Activated CD8-positive, alpha-beta memory T cell treated with anti-CD3 and anti-CD28 coated beads, Interleukin-2, amount 10 ng/mL, durations not matched to agents 7 days and 5 days (primary cell): ENCODE measurements around the gene CD3E. TPM values are rescaled to one million over a fixed set of nuclear protein-coding genes. Genes with fewer than 3 reads are reported as not detected.

Experiments used
- ATAC-seq: fragments of 150-1000 bp; cut with Tn5 transposase; one replicate; pipeline ENCODE4 v1.10.0; 2021; ENCODE audit warnings: moderate library complexity
- CTCF ChIA-PET: fragments of 350-600 bp; sonication (Branson Sonifier 250); formaldehyde crosslinking; loops from one replicate; lab custom pipeline; 2021; ENCODE audit warnings: antibody characterized with exemption; lab: Charles Lee
- DNase-seq: peaks from one replicate; pipeline ENCODE4 v3.0.0-alpha.2; 2020
- H3K27ac Mint-ChIP-seq: one replicate; pipeline ENCODE4 v1.8.0; 2021; ENCODE audit warnings: mild to moderate bottlenecking, mixed read lengths
- H3K27me3 Mint-ChIP-seq: one replicate; pipeline ENCODE4 v1.8.0; 2021; ENCODE audit warnings: mixed read lengths
- H3K36me3 Mint-ChIP-seq: one replicate; pipeline ENCODE4 v1.8.0; 2021; ENCODE audit warnings: mild to moderate bottlenecking, mixed read lengths
- H3K4me1 Mint-ChIP-seq: one replicate; pipeline ENCODE4 v1.8.0; 2021; ENCODE audit warnings: mixed read lengths
- H3K4me3 Mint-ChIP-seq: one replicate; pipeline ENCODE4 v1.8.0; 2021; ENCODE audit warnings: mild to moderate bottlenecking, moderate library complexity, mixed read lengths
- H3K9me3 Mint-ChIP-seq: one replicate; pipeline ENCODE4 v1.8.0; 2022; ENCODE audit warnings: low read depth, mixed read lengths
- total RNA-seq, 2 experiments: library from RNA; stranded (reverse); gene quantifications; one replicate each; pipeline ENCODE4 v1.2.3, GENCODE V29; 2021

Gene CD3E
- total RNA-seq, 2 experiments from 2014 or later = 526 to 535 TPM

DNA sequence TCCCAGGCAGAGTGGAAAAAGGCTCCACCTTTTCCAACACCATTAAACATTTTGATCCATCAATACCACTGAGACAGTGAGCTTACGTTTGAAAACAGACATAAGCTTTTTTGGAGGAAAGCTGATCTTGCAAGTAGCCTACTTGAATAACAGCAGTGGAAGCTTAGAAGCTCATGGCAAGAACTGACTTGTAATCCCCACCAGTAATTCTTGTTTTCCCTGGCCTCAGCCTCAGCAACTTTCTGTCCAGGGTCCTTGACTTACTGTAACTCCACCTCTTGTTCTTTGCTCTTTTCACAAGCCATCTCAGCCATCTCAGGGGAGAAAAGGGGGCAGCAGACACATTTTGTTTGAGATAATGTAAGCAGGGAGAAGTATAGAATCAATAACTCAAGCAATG is 28.1 kb upstream of the CD3E start:
- Mint-ChIP-seq H3K4me1 (peaks cover 30% of the 10 kb centered on the region), H3K4me3 (no peak overlapping the region), H3K9me3 (no peaks in the 10 kb centered on the region), H3K27ac (no peak overlapping the region), H3K36me3 (peaks cover 1% of the 10 kb centered on the region), H3K27me3 (no peaks in the 10 kb centered on the region)
- DNase-seq (no peak), ATAC-seq (no peak)
- CTCF ChIA-PET = interaction anchor here (0.7 to 2.4 kb wide), 10 partner anchors 12 to 132 kb away, joined by 3 to 12 read pairs (median 5); partner anchors contain the start of gene MPZL2

DNA sequence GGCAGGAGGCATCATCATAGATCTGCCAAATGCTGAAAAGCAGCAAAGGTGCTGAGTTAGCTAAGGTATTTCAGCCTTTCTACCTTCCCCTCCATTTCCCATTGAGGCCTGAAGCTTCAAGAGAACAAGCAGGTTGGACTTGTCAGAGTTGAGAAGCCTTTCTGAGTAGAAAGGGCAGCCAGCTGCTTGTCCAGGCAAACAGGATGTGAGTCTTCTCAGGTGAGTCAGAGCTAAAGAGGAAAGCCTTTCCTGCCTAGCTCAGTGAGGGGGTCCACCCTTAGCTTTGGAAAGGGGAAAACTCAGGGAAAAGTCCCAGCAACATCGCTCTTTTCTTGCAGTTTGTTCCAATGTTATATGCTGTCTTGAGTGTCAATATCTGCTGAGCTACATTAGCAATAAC is 27.2 kb upstream of the CD3E start:
- peaks cover 1% of the 10 kb centered on the region for H3K36me3 Mint-ChIP-seq
- no peaks in the 10 kb centered on the region for H3K27me3 Mint-ChIP-seq
- CTCF ChIA-PET = interaction anchor here (0.7 to 2.4 kb wide), 12 partner anchors 13 to 133 kb away, joined by 3 to 11 read pairs (median 4); partner anchors contain the start of gene MPZL2
- no peaks in the 10 kb centered on the region for H3K9me3 Mint-ChIP-seq
- H3K4me3 Mint-ChIP-seq = no peak overlapping the region
- no peak overlapping the region for H3K27ac Mint-ChIP-seq
- peaks cover 36% of the 10 kb centered on the region for H3K4me1 Mint-ChIP-seq
- DNase-seq (peak; percentile 55), ATAC-seq (peak; percentile 69)

- Mint-ChIP-seq H3K4me1 (peaks cover 36% of the 10 kb centered on the region), H3K27ac (peak overlapping the region; percentile 9), H3K36me3 (peaks cover 3% of the 10 kb centered on the region), H3K9me3 (no peaks in the 10 kb centered on the region), H3K27me3 (no peaks in the 10 kb centered on the region), H3K4me3 (no peak overlapping the region)
- CTCF ChIA-PET = interaction anchor here (1.3 to 6.8 kb wide), 3 partner anchors 14 to 474 kb away, joined by 3 to 36 read pairs (median 16); no protein-coding TSS in a partner anchor
- DNase-seq (no peak), ATAC-seq (peak; percentile 25)
Observed at GRCh38 chr11:118281284-118281683, 23.2 kb upstream of the CD3E start.

DNA sequence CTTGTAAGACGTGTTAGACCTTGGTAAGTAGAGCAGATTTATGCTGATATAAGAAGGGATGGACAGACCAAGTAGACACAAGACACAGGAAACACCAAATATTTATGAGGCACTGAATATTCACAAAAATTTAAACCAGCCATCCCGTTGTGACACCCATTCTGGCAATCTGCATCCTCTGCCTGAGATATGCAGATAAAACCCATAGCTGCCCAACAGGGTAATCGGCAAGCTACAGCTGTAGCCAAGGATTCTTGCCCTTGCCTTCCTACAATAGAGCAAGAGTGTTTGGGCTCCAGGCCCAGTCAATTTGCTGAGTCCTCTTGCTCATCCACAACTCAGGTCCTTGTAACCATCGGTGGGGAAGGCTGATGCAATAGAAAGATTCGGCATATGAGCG is 21.9 kb upstream of the CD3E start:
- no peak for DNase-seq
- ATAC-seq = no peak
- Mint-ChIP-seq H3K27me3 (no peaks in the 10 kb centered on the region), H3K27ac (no peak overlapping the region), H3K4me3 (no peak overlapping the region), H3K9me3 (no peaks in the 10 kb centered on the region), H3K4me1 (peaks cover 23% of the 10 kb centered on the region), H3K36me3 (peaks cover 3% of the 10 kb centered on the region)
- CTCF ChIA-PET = interaction anchor here (0.6 to 6.8 kb wide), 6 partner anchors 9 to 98 kb away, joined by 3 to 36 read pairs (median 8); no protein-coding TSS in a partner anchor

GRCh38 chr11:118283037-118283636 is 21.4 kb upstream of the CD3E start:
- Mint-ChIP-seq H3K4me3 (no peak overlapping the region), H3K36me3 (peaks cover 3% of the 10 kb centered on the region), H3K27me3 (no peaks in the 10 kb centered on the region), H3K4me1 (peaks cover 23% of the 10 kb centered on the region), H3K27ac (no peak overlapping the region), H3K9me3 (no peaks in the 10 kb centered on the region)
- CTCF ChIA-PET = interaction anchor here (0.6 to 6.8 kb wide), 8 partner anchors 9 to 99 kb away, joined by 3 to 36 read pairs (median 3); partner anchors contain the start of gene MPZL2
- no peak for ATAC-seq
- DNase-seq = no peak

DNA sequence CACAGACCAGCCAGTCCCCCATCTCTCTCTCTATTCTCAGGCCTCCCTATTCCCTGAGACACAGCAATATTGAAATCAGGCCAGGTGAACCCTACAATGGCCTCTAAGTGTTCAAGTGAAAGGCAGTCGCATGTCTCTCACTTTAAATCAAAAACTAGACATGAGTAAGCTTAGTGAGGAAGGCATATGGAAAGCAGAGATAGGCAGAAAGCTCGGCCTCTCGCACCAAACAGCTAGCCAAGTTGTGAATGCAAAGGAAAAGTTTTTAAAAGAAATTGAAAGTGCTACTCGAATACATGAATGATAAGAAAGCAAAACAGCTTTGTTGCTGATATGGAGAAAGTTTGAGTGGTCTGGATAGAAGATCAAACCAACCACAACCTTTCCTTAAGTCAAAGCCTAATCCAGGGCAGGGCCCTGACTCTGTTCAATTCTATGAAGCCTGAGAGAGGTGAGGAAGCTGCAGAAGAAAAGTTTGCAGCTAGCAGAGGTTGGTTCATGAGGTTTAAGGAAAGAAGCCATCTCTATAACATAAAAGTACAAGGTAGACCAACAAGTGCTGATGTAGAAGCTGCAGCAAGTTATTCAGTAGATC is 20.7 kb upstream of the CD3E start:
- peaks cover 3% of the 10 kb centered on the region for H3K36me3 Mint-ChIP-seq
- peaks cover 23% of the 10 kb centered on the region for H3K4me1 Mint-ChIP-seq
- CTCF ChIA-PET = interaction anchor here (0.8 to 6.8 kb wide), 8 partner anchors 8 to 139 kb away, joined by 3 to 36 read pairs (median 3); partner anchors contain the start of genes MPZL2 and MPZL3
- H3K4me3 Mint-ChIP-seq = no peak overlapping the region
- DNase-seq (no peak), ATAC-seq (peak; percentile 23)
- no peaks in the 10 kb centered on the region for H3K27me3 Mint-ChIP-seq
- H3K27ac Mint-ChIP-seq = peak overlapping the region; percentile 30
- no peaks in the 10 kb centered on the region for H3K9me3 Mint-ChIP-seq

- H3K27me3 Mint-ChIP-seq = no peaks in the 10 kb centered on the region
- CTCF ChIA-PET = interaction anchor here (6.8 kb wide), 1 partner anchor 9 kb away, joined by 36 read pairs; no protein-coding TSS in a partner anchor
- H3K27ac Mint-ChIP-seq = no peak overlapping the region
Observed at GRCh38 chr11:118286545-118286944, 18.0 kb upstream of the CD3E start.

DNA sequence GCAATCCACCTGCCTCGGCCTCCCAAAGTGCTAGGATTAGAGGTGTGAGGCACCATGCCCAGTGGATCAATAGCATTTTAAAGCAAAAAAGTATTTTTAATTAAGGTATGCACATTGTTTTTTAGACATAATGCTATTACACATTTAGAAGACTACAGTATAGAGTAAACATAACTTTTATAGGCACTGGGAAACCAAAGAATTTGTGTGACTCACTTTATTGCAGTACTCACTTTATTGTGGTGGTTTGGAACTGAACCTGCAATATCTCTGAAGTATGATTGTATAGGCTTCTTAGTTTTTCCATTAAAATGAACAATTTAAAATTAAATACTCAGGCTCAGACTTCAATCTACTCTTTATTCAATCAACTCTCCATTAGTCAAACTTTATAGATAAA is 17.5 kb upstream of the CD3E start:
- Mint-ChIP-seq H3K4me1 (peaks cover 25% of the 10 kb centered on the region), H3K9me3 (no peaks in the 10 kb centered on the region), H3K27me3 (no peaks in the 10 kb centered on the region), H3K27ac (no peak overlapping the region), H3K4me3 (no peak overlapping the region), H3K36me3 (peaks cover 4% of the 10 kb centered on the region)
- CTCF ChIA-PET = interaction anchor here (0.9 to 6.8 kb wide), 4 partner anchors 8 to 115 kb away, joined by 3 to 36 read pairs (median 15); no protein-coding TSS in a partner anchor
- no peak for DNase-seq
- no peak for ATAC-seq

More at GRCh38 chr11:118286545-118286944, 18.0 kb upstream of the CD3E start:
- ATAC-seq = no peak
- Mint-ChIP-seq H3K36me3 (peaks cover 4% of the 10 kb centered on the region), H3K9me3 (no peaks in the 10 kb centered on the region), H3K4me1 (peaks cover 25% of the 10 kb centered on the region), H3K4me3 (no peak overlapping the region)
- DNase-seq = no peak

GRCh38 chr11:118289401-118289800 is 15.1 kb upstream of the CD3E start:
- H3K27ac Mint-ChIP-seq = no peak overlapping the region
- no peaks in the 10 kb centered on the region for H3K9me3 Mint-ChIP-seq
- peaks cover 2% of the 10 kb centered on the region for H3K36me3 Mint-ChIP-seq
- CTCF ChIA-PET = interaction anchor here (0.9 to 3.4 kb wide), 5 partner anchors 12 to 144 kb away, joined by 3 to 27 read pairs (median 4); partner anchors contain the start of gene CD3E
- H3K4me1 Mint-ChIP-seq = peaks cover 13% of the 10 kb centered on the region
- no peaks in the 10 kb centered on the region for H3K27me3 Mint-ChIP-seq
- DNase-seq = no peak
- no peak for ATAC-seq
- no peak overlapping the region for H3K4me3 Mint-ChIP-seq

DNA sequence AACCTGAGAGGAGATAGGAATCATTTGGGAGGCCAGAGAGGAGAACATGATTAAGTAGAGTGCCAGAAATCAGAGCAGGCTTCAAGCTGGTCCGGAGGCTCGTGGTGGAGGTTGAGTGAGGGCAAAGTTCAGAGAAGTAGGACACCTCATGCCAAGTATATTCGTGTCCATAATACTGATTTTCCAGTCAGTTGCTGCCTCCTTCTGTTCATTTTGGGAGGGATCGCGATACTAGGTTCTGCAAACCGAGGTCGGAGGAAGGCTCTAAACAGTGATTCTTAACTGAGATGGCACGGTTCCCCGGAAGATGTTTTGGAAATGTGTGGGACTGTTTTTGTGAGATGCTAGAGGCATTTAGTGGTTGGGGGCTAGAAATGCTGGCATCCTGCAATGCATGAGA is 13.6 kb upstream of the CD3E start:
- Mint-ChIP-seq H3K9me3 (no peaks in the 10 kb centered on the region), H3K27me3 (no peaks in the 10 kb centered on the region), H3K36me3 (peaks cover 2% of the 10 kb centered on the region), H3K27ac (no peak overlapping the region), H3K4me3 (no peak overlapping the region), H3K4me1 (peaks cover 20% of the 10 kb centered on the region)
- ATAC-seq = peak; percentile 72
- CTCF ChIA-PET = interaction anchor here (0.7 to 3.1 kb wide), 21 partner anchors 10 to 340 kb away, joined by 3 to 23 read pairs (median 4); partner anchors contain the start of gene JAML
- peak; percentile 66 for DNase-seq

DNA sequence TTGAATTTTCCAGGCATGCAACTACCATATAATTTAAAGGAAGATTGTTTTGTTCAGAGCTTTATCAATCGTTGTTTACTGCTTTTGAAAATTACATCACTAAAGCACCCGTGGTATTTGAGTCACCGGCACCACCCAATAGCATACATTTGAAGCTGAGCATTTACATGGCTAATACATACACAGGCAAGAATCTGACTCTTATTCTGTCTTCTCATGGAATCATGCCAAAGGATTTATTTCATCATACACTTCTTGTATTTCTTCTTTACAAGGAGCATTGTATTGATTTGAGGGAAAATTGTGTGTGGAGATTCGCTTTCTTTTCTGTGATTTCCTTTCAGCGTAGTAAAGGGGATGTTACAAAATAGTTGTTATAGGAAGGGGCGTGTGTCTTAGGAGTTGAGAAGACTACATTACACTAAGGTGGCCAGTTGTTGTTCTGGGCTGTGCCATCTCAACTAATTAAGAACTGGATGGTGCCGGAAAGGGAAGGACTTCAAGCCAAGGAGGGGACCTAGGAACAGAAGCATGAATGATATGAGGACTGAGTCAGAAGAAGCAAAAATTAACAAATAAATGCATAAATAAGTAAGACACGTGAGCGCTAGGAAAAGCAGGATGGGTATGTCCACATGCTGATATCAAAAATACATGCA is 12.9 kb upstream of the CD3E start:
- CTCF ChIA-PET = interaction anchor here (0.7 to 3.1 kb wide), 21 partner anchors 8 to 341 kb away, joined by 3 to 23 read pairs (median 4); partner anchors contain the start of gene JAML
- no peaks in the 10 kb centered on the region for H3K27me3 Mint-ChIP-seq
- ATAC-seq (no peak), DNase-seq (no peak)
- no peak overlapping the region for H3K4me3 Mint-ChIP-seq
- H3K36me3 Mint-ChIP-seq = peaks cover 2% of the 10 kb centered on the region
- H3K9me3 Mint-ChIP-seq = no peaks in the 10 kb centered on the region
- H3K4me1 Mint-ChIP-seq = peaks cover 23% of the 10 kb centered on the region
- H3K27ac Mint-ChIP-seq = no peak overlapping the region

DNA sequence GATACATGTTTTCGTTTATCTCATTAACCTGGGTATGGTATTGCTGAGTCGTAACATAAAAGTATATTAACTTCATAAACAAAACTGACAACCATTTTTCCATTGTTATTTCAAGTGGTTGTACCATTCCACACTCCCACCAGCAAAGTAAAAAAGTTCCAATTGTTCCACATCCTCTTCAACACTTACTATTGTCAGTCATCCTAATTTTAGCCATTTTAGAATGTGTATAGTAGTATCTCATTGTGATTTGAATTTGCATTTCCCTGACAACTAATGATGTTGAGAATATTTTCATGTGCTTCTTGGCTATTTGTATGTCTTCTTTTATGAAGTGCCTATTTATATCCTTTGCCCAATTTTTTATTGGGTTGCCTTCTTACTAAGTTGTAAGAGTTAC is 10.5 kb upstream of the CD3E start:
- DNase-seq = no peak
- Mint-ChIP-seq H3K4me3 (no peak overlapping the region), H3K27ac (no peak overlapping the region), H3K27me3 (no peaks in the 10 kb centered on the region), H3K4me1 (peaks cover 23% of the 10 kb centered on the region), H3K9me3 (no peaks in the 10 kb centered on the region), H3K36me3 (peaks cover 2% of the 10 kb centered on the region)
- CTCF ChIA-PET = interaction anchor here (2.1 to 3.2 kb wide), 5 partner anchors 10 to 95 kb away, joined by 8 to 36 read pairs (median 32); partner anchors contain the start of gene CD3E
- ATAC-seq = no peak

DNA sequence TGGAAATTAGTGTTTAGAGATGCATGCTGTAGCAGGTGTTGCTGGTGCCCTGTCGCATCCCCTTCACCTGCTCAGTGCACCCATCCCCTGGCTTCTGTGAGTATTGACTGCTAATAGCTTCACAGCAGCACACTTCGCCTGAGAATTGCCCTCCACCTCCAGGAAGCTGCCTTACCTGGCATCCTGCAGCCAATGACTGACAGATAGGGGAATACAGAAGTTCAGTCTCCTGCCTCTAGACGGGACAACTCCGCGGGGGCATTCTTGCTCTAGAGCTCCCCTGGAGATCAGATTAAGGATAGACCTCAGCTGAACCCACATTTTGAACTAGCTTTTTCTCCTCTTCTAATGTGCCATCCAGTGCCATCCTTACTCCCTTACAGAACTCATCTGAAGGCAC is 9.3 kb upstream of the CD3E start:
- H3K27me3 Mint-ChIP-seq = no peaks in the 10 kb centered on the region
- no peaks in the 10 kb centered on the region for H3K9me3 Mint-ChIP-seq
- no peak overlapping the region for H3K27ac Mint-ChIP-seq
- H3K4me1 Mint-ChIP-seq = peaks cover 21% of the 10 kb centered on the region
- CTCF ChIA-PET = interaction anchor here (0.6 to 3.2 kb wide), 48 partner anchors 10 to 348 kb away, joined by 3 to 36 read pairs (median 4); partner anchors contain the start of genes ATP5MG, CD3E, JAML and MPZL2
- no peaks in the 10 kb centered on the region for H3K36me3 Mint-ChIP-seq
- DNase-seq (no peak), ATAC-seq (no peak)
- no peak overlapping the region for H3K4me3 Mint-ChIP-seq
